Astrocyte of the cerebellum (primary cell): ENCODE measurements around the gene PCLO.

Source experiments
- DNase-seq: peaks from one replicate; pipeline ENCODE4 v3.0.0-alpha.2; 2011; ENCODE audit warnings: low read depth
- H3K4me3 ChIP-seq: 2 replicates; pipeline ENCODE4 v1.5.1; 2011; ENCODE audit warnings: mild to moderate bottlenecking, low read depth, low read length, moderate library complexity
- CTCF ChIP-seq: IDR thresholded peaks from 2 replicates; pipeline ENCODE4 v1.5.1; 2012; ENCODE audit warnings: low read length, low read depth, moderate library complexity, mild to moderate bottlenecking; ENCODE audit errors: missing control alignments
- in situ Hi-C: cut with HindIII; loops from 2 replicates; pipeline ENCODE4 v1.10.0; 2017; ENCODE audit warnings: low sequenced_read_pairs

Gene PCLO

GRCh38 chr7:82953324-82954027, 209.2 kb downstream of the PCLO start:
- in situ Hi-C loops, result no loop called here
- H3K4me3 ChIP-seq, result no peak overlapping the region
- TF ChIP-seq CTCF, result no peak
- no peak for DNase-seq

- in situ Hi-C loops, result no loop called here
- no peak for DNase-seq
- H3K4me3 ChIP-seq, result no peak overlapping the region
- no peak for TF ChIP-seq CTCF
These were observed 212.2 kb downstream of the PCLO start for GRCh38 chr7:82950436-82950835.

- in situ Hi-C loops, result no loop called here
- no peak overlapping the region for H3K4me3 ChIP-seq
- no peak for TF ChIP-seq CTCF
- no peak for DNase-seq
These were observed 217.2 kb downstream of the PCLO start for GRCh38 chr7:82945480-82945879.

GRCh38 chr7:82945056-82945455, 217.6 kb downstream of the PCLO start:
- in situ Hi-C loops, result no loop called here

GRCh38 chr7:82932516-82932915, 230.2 kb downstream of the PCLO start:
- in situ Hi-C loops, result no loop called here
- TF ChIP-seq CTCF, result no peak
- DNase-seq, result no peak
- H3K4me3 ChIP-seq, result no peak overlapping the region

More at GRCh38 chr7:82945056-82945455, 217.6 kb downstream of the PCLO start:
- H3K4me3 ChIP-seq, result no peak overlapping the region
- DNase-seq, result no peak
- no peak for TF ChIP-seq CTCF

GRCh38 chr7:82926477-82926876, 236.2 kb downstream of the PCLO start:
- no peak for DNase-seq
- no peak for TF ChIP-seq CTCF
- in situ Hi-C loops, result no loop called here
- no peak overlapping the region for H3K4me3 ChIP-seq
